K562 (cell line): Measurements from ENCODE around the gene LRRK1. TPM values are rescaled to one million over a fixed set of nuclear protein-coding genes. Genes with fewer than 3 reads are reported as not detected.

Source experiments
- ATF1 ChIP-seq, 2 experiments: fragments of 450-650 bp in 1 of 2; IDR thresholded peaks; 2 replicates each; pipeline ENCODE4 v1.6.1; 2016; ENCODE audit warnings: missing compliant biosample characterization in 1 of 2, missing genetic modification characterization in 1 of 2
- BACH1 ChIP-seq: fragments of 200-800 bp; sonication (Bioruptor generic); IDR thresholded peaks from 2 replicates; pipeline ENCODE4 v1.6.1; 2016; ENCODE audit warnings: missing genetic modification characterization, missing compliant biosample characterization
- BHLHE40 ChIP-seq: IDR thresholded peaks from 2 replicates; pipeline ENCODE4 v1.6.1; 2011; ENCODE audit warnings: low read length, improper control_type of control experiment
- CBFA2T3 ChIP-seq: fragments of 450-650 bp; IDR thresholded peaks from 2 replicates; pipeline ENCODE4 v1.6.1; 2017
- CCAR2 ChIP-seq: fragments of 200-400 bp; formaldehyde crosslinking; IDR thresholded peaks from 2 replicates; pipeline ENCODE4 v1.6.1; 2017; ENCODE audit warnings: mild to moderate bottlenecking, low read depth, low read length
- E2F4 ChIP-seq: sonication (generic); formaldehyde crosslinking; IDR thresholded peaks from 2 replicates; pipeline ENCODE4 v1.8.0; 2022; ENCODE audit warnings: mild to moderate bottlenecking, low read depth, missing genetic modification reagents
- EP300 ChIP-seq: IDR thresholded peaks from 2 replicates; pipeline ENCODE4 v1.6.1; 2012; ENCODE audit warnings: low read length, improper control_type of control experiment
- GABPB1 ChIP-seq: sonication (generic); formaldehyde crosslinking; IDR thresholded peaks from 2 replicates; pipeline ENCODE4 v1.8.0; 2022; ENCODE audit warnings: mild to moderate bottlenecking, missing genetic modification reagents
- HIVEP1 ChIP-seq: fragments of 250-450 bp; sonication (Bioruptor Pico); IDR thresholded peaks from 2 replicates; pipeline ENCODE4 v1.4.0; 2020; ENCODE audit warnings: mild to moderate bottlenecking
- MIER1 ChIP-seq: fragments of 450-650 bp; IDR thresholded peaks from 2 replicates; pipeline ENCODE4 v1.6.1; 2016; ENCODE audit warnings: antibody characterized with exemption, mild to moderate bottlenecking, low read depth
- MTA2 ChIP-seq: fragments of 450-650 bp; IDR thresholded peaks from 2 replicates; pipeline ENCODE4 v1.6.1; 2016; ENCODE audit warnings: low read depth
- NR4A1 ChIP-seq, 2 experiments: fragments of 250-450 bp in 1 of 2; fragments of 450-650 bp in 1 of 2; sonication (Bioruptor Pico) in 1 of 2; IDR thresholded peaks; 2 replicates each; pipeline versions ENCODE4 v1.4.0 to v1.6.1; 2016 to 2020; ENCODE audit warnings: mild to moderate bottlenecking in 2 of 2, missing compliant biosample characterization in 1 of 2, missing genetic modification characterization in 1 of 2, moderate library complexity in 1 of 2
- PML ChIP-seq: IDR thresholded peaks from 2 replicates; pipeline ENCODE4 v1.6.1; 2012; ENCODE audit warnings: low read length, inconsistent platforms
- RBM22 ChIP-seq: fragments of 200-400 bp; formaldehyde crosslinking; IDR thresholded peaks from 2 replicates; pipeline ENCODE4 v1.6.1; 2018; ENCODE audit warnings: low read length, low read depth; ENCODE audit not compliant: poor library complexity, severe bottlenecking
- SMARCB1 ChIP-seq: IDR thresholded peaks from 2 replicates; pipeline ENCODE4 v1.6.1; 2011; ENCODE audit warnings: improper control_type of control experiment, low read depth; ENCODE audit not compliant: insufficient read length
- SPI1 ChIP-seq: IDR thresholded peaks from 2 replicates; pipeline ENCODE4 v1.6.1; 2011; ENCODE audit warnings: low read depth, low read length, control low read depth, borderline replicate concordance
- TBP ChIP-seq: optimal IDR thresholded peaks from 2 replicates; pipeline ENCODE3; 2011; ENCODE audit warnings: low read depth, low read length, improper control_type of control experiment
- XRCC5 ChIP-seq: fragments of 200-400 bp; formaldehyde crosslinking; IDR thresholded peaks from 2 replicates; pipeline ENCODE4 v1.6.1; 2017; ENCODE audit warnings: low read depth, mild to moderate bottlenecking, low read length
- ZNF175 ChIP-seq: fragments of 200-800 bp; sonication (Bioruptor generic); IDR thresholded peaks from 2 replicates; pipeline ENCODE4 v1.6.1; 2016; ENCODE audit warnings: low read depth, mild to moderate bottlenecking, missing genetic modification characterization, missing compliant biosample characterization
- ZNF23 ChIP-seq: fragments of 250-450 bp; sonication (Bioruptor Pico); IDR thresholded peaks from 2 replicates; pipeline ENCODE4 v1.4.0; 2020; ENCODE audit warnings: mild to moderate bottlenecking
- ZNF274 ChIP-seq: IDR thresholded peaks from 2 replicates; pipeline ENCODE4 v1.6.1; 2011; ENCODE audit warnings: low read depth, mild to moderate bottlenecking, low read length, moderate library complexity, borderline replicate concordance
- polyA plus RNA-seq, 8 experiments: library from polyadenylated mRNA; depleted of rRNA in 4 of 8; stranded (reverse) in 5 of 8; unstranded in 3 of 8; fragments of >200 nt; fragmentation: Nextera tagmentation in 2 of 8; fragmentation: Illumina TruSeq in 1 of 8; extraction: Ambion mirVana in 2 of 8; extraction: Trizol in 1 of 8; gene quantifications; 2 replicates each; pipeline versions ENCODE4 v1.2.1 to v1.2.3, GENCODE V29; 2011 to 2014; ENCODE audit warnings: inconsistent platforms in 1 of 8, missing spikeins in 1 of 8
- total RNA-seq, 7 experiments: library from RNA; depleted of rRNA in 6 of 7; stranded (reverse); fragments of >200 nt in 6 of 7; fragmentation: Illumina TruSeq in 2 of 7; extraction: Trizol in 2 of 7; gene quantifications; 2 replicates each; pipeline versions ENCODE4 v1.2.1 to v1.2.3, GENCODE V29; 2011 to 2021; ENCODE audit warnings: low replicate concordance in 1 of 7
- TF ChIP-seq, protein P1 (sequence below): IDR thresholded peaks from 2 replicates; pipeline ENCODE4 v1.6.1; 2011; ENCODE audit not compliant: insufficient read length; ENCODE audit errors: extremely low read depth
- TF ChIP-seq, protein P2 (sequence below), 2 experiments: fragments of 450-650 bp; conservative IDR thresholded peaks; 2 replicates each; pipeline ENCODE4 v1.6.1; 2017; ENCODE audit warnings: mild to moderate bottlenecking in 2 of 2, moderate library complexity in 2 of 2
- TF ChIP-seq, protein P3 (sequence below): IDR thresholded peaks from 2 replicates; pipeline ENCODE4 v1.6.1; 2012; ENCODE audit warnings: low read depth, low read length, improper control_type of control experiment, borderline replicate concordance

Gene LRRK1
- total and polyA plus RNA-seq, 9 of the 15 experiments (the other 6 are each of a cell fraction or from before 2014, with no cell fraction given) = 0.01 to 1.5 (median 0.11) TPM

GRCh38 chr15:101086394-101087171, 167.4 kb downstream of the LRRK1 start (continued):
- no peak for TF ChIP-seq NR4A1 (CRISPR knock-in tag; IDR thresholded peaks at IDR 0.05)
- 0 out of 2 replicates have a peak, but pooled peaks have one; percentile 40 for TF ChIP-seq NR4A1 (tag; IDR thresholded peaks at IDR 0.05)
- TF ChIP-seq ZNF175 (CRISPR knock-in tag) = peak; percentile 42; the same call in 1 of the 2 replicates
- TF ChIP-seq ATF1 (CRISPR knock-in tag; IDR thresholded peaks at IDR 0.05) = no peak
- peak; percentile 15; the same call in 1 of the 2 replicates for TF ChIP-seq ATF1 (tag; IDR thresholded peaks at IDR 0.05)
- TF ChIP-seq, protein P1, sequence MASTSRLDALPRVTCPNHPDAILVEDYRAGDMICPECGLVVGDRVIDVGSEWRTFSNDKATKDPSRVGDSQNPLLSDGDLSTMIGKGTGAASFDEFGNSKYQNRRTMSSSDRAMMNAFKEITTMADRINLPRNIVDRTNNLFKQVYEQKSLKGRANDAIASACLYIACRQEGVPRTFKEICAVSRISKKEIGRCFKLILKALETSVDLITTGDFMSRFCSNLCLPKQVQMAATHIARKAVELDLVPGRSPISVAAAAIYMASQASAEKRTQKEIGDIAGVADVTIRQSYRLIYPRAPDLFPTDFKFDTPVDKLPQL = no peak
- no peak for TF ChIP-seq BACH1 (tag)
- peak; percentile 47; the same call in 1 of the 2 replicates for TF ChIP-seq E2F4
- TF ChIP-seq PML = no peak; the same call in 1 of the 2 replicates
- peak; percentile 70 for TF ChIP-seq TBP
- TF ChIP-seq, protein P2, sequence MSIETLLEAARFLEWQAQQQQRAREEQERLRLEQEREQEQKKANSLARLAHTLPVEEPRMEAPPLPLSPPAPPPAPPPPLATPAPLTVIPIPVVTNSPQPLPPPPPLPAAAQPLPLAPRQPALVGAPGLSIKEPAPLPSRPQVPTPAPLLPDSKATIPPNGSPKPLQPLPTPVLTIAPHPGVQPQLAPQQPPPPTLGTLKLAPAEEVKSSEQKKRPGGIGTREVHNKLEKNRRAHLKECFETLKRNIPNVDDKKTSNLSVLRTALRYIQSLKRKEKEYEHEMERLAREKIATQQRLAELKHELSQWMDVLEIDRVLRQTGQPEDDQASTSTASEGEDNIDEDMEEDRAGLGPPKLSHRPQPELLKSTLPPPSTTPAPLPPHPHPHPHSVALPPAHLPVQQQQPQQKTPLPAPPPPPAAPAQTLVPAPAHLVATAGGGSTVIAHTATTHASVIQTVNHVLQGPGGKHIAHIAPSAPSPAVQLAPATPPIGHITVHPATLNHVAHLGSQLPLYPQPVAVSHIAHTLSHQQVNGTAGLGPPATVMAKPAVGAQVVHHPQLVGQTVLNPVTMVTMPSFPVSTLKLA (conservative IDR thresholded peaks at IDR 0.05) = peak in 1 of 2 experiments; percentile 40; a peak in 2 of 4 replicates
- no peak for TF ChIP-seq HIVEP1 (CRISPR knock-in tag)
- TF ChIP-seq CCAR2 = no peak
- TF ChIP-seq MIER1 = peak; percentile 43; the same call in 1 of the 2 replicates
- no peak for TF ChIP-seq SMARCB1
- TF ChIP-seq GABPB1 (CRISPR knock-in tag) = no peak; the same call in 1 of the 2 replicates
- no peak; the same call in 1 of the 2 replicates for TF ChIP-seq BHLHE40
- TF ChIP-seq SPI1 = no peak
- no peak for TF ChIP-seq RBM22
- no peak for TF ChIP-seq CBFA2T3
- TF ChIP-seq EP300 = no peak
- TF ChIP-seq ZNF23 (CRISPR knock-in tag) = no peak
- TF ChIP-seq, protein P3, sequence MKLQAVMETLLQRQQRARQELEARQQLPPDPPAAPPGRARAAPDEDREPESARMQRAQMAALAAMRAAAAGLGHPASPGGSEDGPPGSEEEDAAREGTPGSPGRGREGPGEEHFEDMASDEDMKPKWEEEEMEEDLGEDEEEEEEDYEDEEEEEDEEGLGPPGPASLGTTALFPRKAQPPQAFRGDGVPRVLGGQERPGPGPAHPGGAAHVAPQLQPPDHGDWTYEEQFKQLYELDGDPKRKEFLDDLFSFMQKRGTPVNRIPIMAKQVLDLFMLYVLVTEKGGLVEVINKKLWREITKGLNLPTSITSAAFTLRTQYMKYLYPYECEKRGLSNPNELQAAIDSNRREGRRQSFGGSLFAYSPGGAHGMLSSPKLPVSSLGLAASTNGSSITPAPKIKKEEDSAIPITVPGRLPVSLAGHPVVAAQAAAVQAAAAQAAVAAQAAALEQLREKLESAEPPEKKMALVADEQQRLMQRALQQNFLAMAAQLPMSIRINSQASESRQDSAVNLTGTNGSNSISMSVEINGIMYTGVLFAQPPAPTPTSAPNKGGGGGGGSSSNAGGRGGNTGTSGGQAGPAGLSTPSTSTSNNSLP = no peak
- TF ChIP-seq XRCC5 = no peak
- no peak for TF ChIP-seq MTA2
- TF ChIP-seq ZNF274 = no peak
